Left cardiac atrium (tissue), 4 donors: ENCODE data around the gene BICD1. TPM values are rescaled to one million over a fixed set of nuclear protein-coding genes. Genes with fewer than 3 reads are reported as not detected.
A peak's percentile ranks its signal among the peaks of the same experiment; 100 is the strongest.

ENCODE experiments used
- ATAC-seq, 2 donors: fragments of 200-7000 bp; cut with Tn5 transposase; one replicate each; pipeline ENCODE4 v1.9.1; 2020; ENCODE audit warnings: mild to moderate bottlenecking in 2 of 2, moderate library complexity in 2 of 2
- DNase-seq: peaks from one replicate; pipeline ENCODE4 v3.0.0-alpha.2; 2020
- intact Hi-C, 2 donors: fragments of 100-400 bp; cut with DNase I; formaldehyde crosslinking; loops; one replicate each; pipeline versions ENCODE4 v1.14.1 to v1.15.1; 2022 to 2023
- total RNA-seq, 2 donors: library from RNA; stranded (reverse); fragmentation: NEBNext Ultra II Directional; extraction: Animal tissue kit (Norgen Biotek cat#: 25700); gene quantifications; one replicate each; pipeline ENCODE4 v1.2.1, GENCODE V29; 2021
- donor health status: DM: no; HTN: yes; CAD: no.
- donor health status: DM: no; HTN: yes; CAD: no; lungs with severe emphysema.
- donor health status: DM: yes; HTN: yes; CAD: no.
- donor health status: Dilated cardiomyopathy.

Gene BICD1
- total RNA-seq, 2 donors from 2014 or later = 5.6 to 14.6 TPM

GRCh38 chr12:32100361-32100760 is 6.3 kb upstream of the BICD1 start:
- ATAC-seq = no peak
- intact Hi-C loops = no loop called here

DNA sequence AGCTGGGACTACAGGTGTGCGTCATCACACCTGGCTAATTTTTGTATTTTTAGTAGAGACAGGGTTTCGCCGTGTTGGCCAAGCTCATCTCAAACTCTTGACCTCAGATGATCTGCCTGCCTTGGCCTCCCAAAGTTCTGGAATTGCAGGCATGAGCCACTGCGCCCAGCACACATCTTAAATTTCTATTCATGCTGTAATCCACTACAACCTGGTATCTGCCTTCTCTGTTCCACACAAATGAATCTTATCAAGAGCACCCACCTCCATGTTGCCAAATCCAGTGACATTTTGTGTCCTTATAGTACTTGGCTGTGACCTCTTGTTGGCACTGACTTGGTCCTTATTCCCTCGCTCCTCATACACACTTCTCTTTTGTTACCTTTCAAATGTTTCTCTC is 5.8 kb upstream of the BICD1 start:
- no peak for ATAC-seq
- no peak for DNase-seq
- intact Hi-C loops = no loop called here

More at GRCh38 chr12:32100361-32100760, 6.3 kb upstream of the BICD1 start:
- DNase-seq = no peak

DNA sequence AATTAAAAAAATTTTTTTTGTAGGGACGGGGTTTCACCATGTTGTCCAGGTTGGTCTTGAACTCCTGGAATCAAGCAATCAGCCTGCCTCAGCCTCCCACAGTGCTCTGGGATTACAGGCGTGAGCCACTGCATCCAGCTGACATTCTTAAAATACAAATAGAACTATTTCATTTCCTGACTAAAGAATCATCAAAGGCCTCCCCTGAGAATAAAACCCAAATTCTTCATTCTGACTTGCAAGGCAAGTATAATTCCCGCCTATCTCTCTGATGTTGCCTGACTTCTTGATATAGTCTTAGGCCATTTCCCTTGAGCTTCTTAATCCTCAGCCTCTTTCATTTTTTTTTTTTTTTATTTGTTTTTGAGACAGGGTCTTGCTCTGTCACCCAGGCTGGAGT is 4.4 kb upstream of the BICD1 start:
- DNase-seq (no peak), ATAC-seq (no peak)
- intact Hi-C loops = no loop called here

DNA sequence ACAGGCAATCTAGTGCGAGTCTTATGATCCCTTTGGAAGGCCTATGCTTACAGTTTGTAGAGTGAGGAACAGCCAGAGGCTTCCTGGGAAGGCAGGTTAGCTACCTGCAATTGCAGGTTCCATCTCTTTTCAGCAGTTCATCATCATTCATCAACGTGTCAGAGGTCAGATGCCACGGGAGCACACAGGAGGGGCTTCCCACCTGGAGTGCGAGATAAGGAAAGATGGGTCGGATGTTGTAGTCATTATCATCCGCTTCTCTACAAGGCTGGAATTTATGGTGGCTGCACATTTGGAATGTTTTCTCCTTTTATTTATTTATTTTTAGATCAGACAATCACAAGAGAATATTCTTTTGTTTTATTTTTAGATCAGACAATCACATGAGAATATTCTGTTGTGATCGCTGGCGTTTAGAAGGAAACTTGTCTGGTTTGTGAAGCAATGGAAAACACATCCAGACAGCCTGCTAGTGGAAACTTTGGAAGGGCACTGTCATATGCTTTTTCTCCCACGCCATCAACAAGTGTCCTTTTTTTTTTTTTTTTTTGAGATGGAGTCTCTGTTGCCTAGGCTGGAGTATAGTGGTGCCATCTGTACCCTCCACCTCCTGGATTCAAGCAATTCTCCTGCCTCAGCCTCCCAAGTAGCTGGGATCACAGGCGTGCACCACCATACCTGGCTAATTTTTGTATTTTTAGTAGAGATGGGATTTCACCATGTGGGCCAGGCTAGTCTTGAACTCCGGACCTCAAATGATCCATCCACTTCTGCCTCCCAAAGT is 1.9 kb upstream of the BICD1 start:
- intact Hi-C loops = no loop called here
- DNase-seq = no peak
- no peak for ATAC-seq

GRCh38 chr12:32105986-32106516 is 596 bp upstream of the BICD1 start:
- intact Hi-C loops = no loop called here
- DNase-seq = no peak
- peak; percentile 10 to 23 for ATAC-seq

GRCh38 chr12:32107359-32108267 is 966 bp downstream of the BICD1 start:
- intact Hi-C loops = no loop called here
- ATAC-seq (peak; percentile 5 to 22), DNase-seq (no peak)

DNA sequence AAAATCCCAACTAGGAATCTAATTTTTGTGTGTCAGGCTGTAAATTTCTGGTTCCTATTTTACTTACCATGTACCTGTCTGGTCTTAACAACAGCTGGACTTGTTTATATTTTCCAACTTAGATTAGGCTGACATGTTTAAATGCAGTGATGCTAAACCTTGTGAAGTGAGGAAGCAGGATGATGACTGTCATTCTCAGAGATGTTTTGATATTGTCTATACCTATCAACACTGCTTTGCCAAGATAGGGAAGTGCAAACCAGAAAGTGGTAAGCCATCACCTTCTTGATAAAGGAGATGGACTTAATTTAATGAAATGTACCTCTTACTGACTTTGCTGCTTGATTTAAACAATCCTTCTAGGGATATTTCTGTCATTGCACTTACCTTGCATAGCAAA is 2.1 kb downstream of the BICD1 start:
- ATAC-seq (no peak), DNase-seq (no peak)
- intact Hi-C loops = no loop called here

- ATAC-seq (no peak), DNase-seq (no peak)
- intact Hi-C loops = no loop called here
Observed at GRCh38 chr12:32110417-32110816, 3.8 kb downstream of the BICD1 start.

DNA sequence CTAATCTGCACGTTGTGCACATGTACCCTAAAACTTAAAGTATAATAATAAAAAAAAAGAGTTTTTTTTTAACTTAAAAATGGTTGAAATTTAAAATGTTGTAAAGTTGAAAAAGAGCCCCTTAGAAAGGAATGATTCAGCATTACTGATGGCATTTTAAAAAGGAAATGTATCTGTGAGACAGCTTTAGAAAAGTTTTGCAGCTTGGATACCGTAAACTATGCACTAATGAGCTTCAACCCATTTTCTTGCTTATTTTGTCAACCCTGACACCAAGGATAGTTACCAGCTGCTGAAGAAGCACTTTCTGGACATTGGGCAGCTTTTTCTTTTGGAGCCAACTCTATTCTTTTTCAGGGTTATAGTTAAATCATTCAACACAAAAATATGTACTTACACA is 4.3 kb downstream of the BICD1 start:
- no peak for ATAC-seq
- intact Hi-C loops = no loop called here
- no peak for DNase-seq

GRCh38 chr12:32115404-32116104 is 8.9 kb downstream of the BICD1 start:
- ATAC-seq (peak; percentile 95 to 99), DNase-seq (peak; percentile 91)
- intact Hi-C loops = no loop called here

DNA sequence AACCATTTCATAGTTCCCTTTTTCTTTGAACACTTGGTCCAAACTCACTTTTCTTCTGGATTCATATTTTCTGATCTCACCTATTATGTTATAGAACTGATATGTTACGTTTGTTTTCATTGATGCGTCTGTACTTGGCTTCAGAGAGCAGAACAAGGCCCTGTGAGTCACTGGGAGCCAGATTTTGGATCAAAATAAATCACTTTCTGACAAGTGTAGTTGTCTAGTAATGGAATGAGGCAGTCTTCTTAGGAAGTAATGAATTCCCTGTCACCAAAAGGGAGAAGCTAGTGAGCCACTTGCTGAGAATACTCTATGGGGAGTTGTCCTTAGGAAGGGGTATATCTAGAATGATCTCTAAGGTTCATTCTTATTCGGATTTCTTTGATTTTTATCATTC is 10.2 kb downstream of the BICD1 start:
- intact Hi-C loops = no loop called here
- ATAC-seq = no peak
- no peak for DNase-seq

DNA sequence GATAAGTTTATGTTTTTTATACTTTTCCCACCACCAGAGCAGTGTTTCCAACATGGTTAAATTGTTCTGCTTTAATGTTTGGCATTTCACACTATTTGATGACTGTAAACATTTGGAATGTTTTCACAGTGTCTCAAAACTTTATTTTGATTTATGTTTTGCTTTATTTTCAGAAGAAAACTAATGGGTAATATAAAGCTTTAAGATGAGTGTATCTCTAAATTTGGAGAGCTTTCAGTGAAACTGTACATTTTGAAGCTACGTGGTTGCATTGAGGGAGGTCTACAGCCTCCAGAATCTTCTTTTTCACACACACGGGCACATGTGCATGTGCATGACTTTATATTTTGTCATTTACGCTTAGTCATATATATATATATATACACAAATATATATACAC is 10.7 kb downstream of the BICD1 start:
- DNase-seq (no peak), ATAC-seq (no peak)
- intact Hi-C loops = no loop called here

DNA sequence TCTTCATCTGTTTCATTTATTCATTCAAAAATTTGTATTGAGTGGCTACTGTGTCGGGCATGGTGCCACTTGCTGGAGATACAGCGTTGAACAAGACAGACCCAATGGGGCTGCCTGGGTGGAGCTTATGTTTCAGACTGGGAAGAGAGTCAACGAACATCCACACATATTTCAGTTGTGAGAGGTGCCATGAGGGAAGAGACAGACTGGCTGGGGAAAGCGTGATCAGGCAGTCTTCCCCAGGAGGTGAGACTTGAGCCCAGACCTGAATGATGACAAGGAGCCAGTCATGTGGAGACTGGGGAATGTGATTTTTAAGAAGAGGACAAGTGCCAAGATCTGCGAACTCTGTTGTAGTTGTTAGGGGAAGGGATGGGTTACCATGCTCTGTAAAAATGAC is 12.2 kb downstream of the BICD1 start:
- intact Hi-C loops = no loop called here
- ATAC-seq (no peak), DNase-seq (no peak)

DNA sequence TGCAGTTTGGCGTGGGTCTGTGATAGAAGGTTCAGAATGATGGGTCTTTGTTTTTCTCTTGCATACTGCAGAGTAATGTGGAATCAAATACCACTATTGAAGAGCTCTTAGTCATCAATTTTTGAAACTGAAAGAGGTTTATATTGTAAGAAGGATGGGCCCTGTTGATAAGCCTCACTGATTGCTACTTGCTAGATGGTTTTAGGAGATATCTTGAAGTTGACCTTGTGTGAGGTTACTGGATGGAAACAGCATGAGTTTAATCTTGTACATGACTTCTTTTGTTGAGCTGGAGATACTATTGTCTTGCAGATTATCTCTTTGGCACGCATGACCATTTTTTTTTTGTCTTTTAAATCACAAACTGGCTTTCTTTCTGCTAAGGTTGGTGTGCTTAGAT is 13.8 kb downstream of the BICD1 start:
- no peak for DNase-seq
- ATAC-seq = no peak

GRCh38 chr12:32124637-32125036 is 18.0 kb downstream of the BICD1 start:
- no peak for ATAC-seq
- DNase-seq = no peak
- intact Hi-C loops = no loop called here

More for the DNA sequence above, 13.8 kb downstream of the BICD1 start:
- intact Hi-C loops = no loop called here

GRCh38 chr12:32125455-32126084 is 18.9 kb downstream of the BICD1 start:
- intact Hi-C loops = no loop called here
- DNase-seq = no peak

DNA sequence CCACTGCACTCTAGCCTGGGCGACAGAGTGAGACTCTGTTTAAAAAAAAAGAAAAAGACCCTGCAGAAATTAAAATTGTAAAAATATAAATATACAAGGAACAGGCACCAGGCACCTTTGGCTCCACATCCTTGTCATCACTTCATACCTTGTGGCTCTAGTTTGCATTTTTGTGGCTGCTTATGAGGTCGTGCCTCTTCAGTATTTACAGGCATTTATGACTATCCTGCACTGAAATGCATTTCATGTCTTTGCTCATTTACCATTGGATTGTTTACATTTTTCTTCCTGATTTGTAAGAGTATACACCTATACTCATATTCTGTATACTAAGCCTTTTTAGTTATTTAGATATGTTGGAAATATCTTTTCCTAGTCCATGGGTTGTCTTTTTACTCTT is 20.1 kb downstream of the BICD1 start:
- DNase-seq (no peak), ATAC-seq (no peak)
- intact Hi-C loops = no loop called here

More at GRCh38 chr12:32125455-32126084, 18.9 kb downstream of the BICD1 start:
- no peak for ATAC-seq

GRCh38 chr12:32131666-32132065 is 25.0 kb downstream of the BICD1 start:
- intact Hi-C loops = no loop called here
- no peak for ATAC-seq
- DNase-seq = no peak
